GM21423 (cell line): ENCODE results near the gene BCAN.
"Not testable (repeated sequence)": the region's sequence is repeated elsewhere in the genome, so short reads cannot be mapped to it uniquely, and the experiment has no call there.

Experiments
- ATAC-seq: cut with Tn5 transposase; IDR thresholded peaks from one replicate; pipeline ENCODE4 v1.9.1; 2021; ENCODE audit warnings: mild to moderate bottlenecking, moderate library complexity; ENCODE audit not compliant: unreplicated experiment

BCAN gene

GRCh38 chr1:156641761-156642264 lies at the start of gene BCAN:
TSS of gene BCAN (plus strand) at chr1:156642117. CDS start at chr1:156646055, 3,938 bp downstream.
- ATAC-seq, result no peak

- ATAC-seq, result no peak
These were observed 49.6 kb upstream of the BCAN start for GRCh38 chr1:156592158-156592909.

- ATAC-seq, result no peak
These were observed 48.8 kb upstream of the BCAN start for GRCh38 chr1:156592910-156593660.

GRCh38 chr1:156593661-156593989 lies 48.3 kb upstream of the BCAN start:
- ATAC-seq, result no peak

- no peak for ATAC-seq
These were observed 47.7 kb upstream of the BCAN start for GRCh38 chr1:156594190-156594589.

- no peak for ATAC-seq
These were observed 46.9 kb upstream of the BCAN start for GRCh38 chr1:156595016-156595415.

GRCh38 chr1:156596426-156596825 lies 45.5 kb upstream of the BCAN start:
- no peak for ATAC-seq

GRCh38 chr1:156598125-156598524 lies 43.8 kb upstream of the BCAN start:
- ATAC-seq, result no peak

- ATAC-seq, result no peak
These were observed 43.0 kb upstream of the BCAN start for GRCh38 chr1:156598731-156599432.

GRCh38 chr1:156599811-156600210 lies 42.1 kb upstream of the BCAN start:
- ATAC-seq, result no peak

- no peak for ATAC-seq
These were observed 41.2 kb upstream of the BCAN start for GRCh38 chr1:156600733-156601121.

GRCh38 chr1:156601122-156601830 lies 40.6 kb upstream of the BCAN start, which contains the start of gene GPATCH4:
TSS of gene GPATCH4 (minus strand) at chr1:156601479.
- peak; percentile 42 for ATAC-seq

- ATAC-seq, result no peak
These were observed 40.0 kb upstream of the BCAN start for GRCh38 chr1:156601892-156602291.

- no peak for ATAC-seq
These were observed 39.3 kb upstream of the BCAN start for GRCh38 chr1:156602557-156602993.

- ATAC-seq, result not testable (repeated sequence)
These were observed 34.6 kb upstream of the BCAN start for GRCh38 chr1:156607344-156607743.

- no peak for ATAC-seq
These were observed 33.8 kb upstream of the BCAN start for GRCh38 chr1:156608036-156608674.

- no peak for ATAC-seq
These were observed 32.9 kb upstream of the BCAN start for GRCh38 chr1:156608981-156609380.

- ATAC-seq, result not testable (repeated sequence)
These were observed 31.8 kb upstream of the BCAN start for GRCh38 chr1:156610072-156610471.

- no peak for ATAC-seq
These were observed 29.3 kb upstream of the BCAN start for GRCh38 chr1:156612666-156613065.

- ATAC-seq, result no peak
These were observed 26.0 kb upstream of the BCAN start for GRCh38 chr1:156615946-156616345.
